Neural cell (in vitro differentiated cells): ENCODE results near the gene APEX1.

ENCODE experiments used
- EP300 ChIP-seq: fragments of 450-650 bp; conservative IDR thresholded peaks from 2 replicates; pipeline ENCODE4 v1.6.1; 2014; ENCODE audit warnings: antibody characterized with exemption, mild to moderate bottlenecking, moderate library complexity; ENCODE audit not compliant: poor library complexity, severe bottlenecking
- EZH2 ChIP-seq: fragments of 200-600, 300-800 bp; shearing (Covaris generic), sonication (generic); IDR thresholded peaks from 2 replicates; pipeline ENCODE4 v1.6.1; 2014; ENCODE audit warnings: antibody characterized with exemption, low read length, borderline replicate concordance, mild to moderate bottlenecking; ENCODE audit not compliant: insufficient read depth, poor library complexity, severe bottlenecking
- MXI1 ChIP-seq: fragments of 450-650 bp; conservative IDR thresholded peaks from 2 replicates; pipeline ENCODE4 v1.6.1; 2014; ENCODE audit warnings: antibody characterized with exemption, mild to moderate bottlenecking; ENCODE audit not compliant: poor library complexity, severe bottlenecking
- POLR2AphosphoS5 ChIP-seq: IDR thresholded peaks from 2 replicates; pipeline ENCODE4 v1.6.1; 2012
- RAD21 ChIP-seq: fragments of 450-650 bp; conservative IDR thresholded peaks from 2 replicates; pipeline ENCODE4 v1.6.1; 2014; ENCODE audit warnings: antibody characterized with exemption, mild to moderate bottlenecking, moderate library complexity
- SMC3 ChIP-seq: fragments of 450-650 bp; conservative IDR thresholded peaks from 2 replicates; pipeline ENCODE4 v1.6.1; 2014; ENCODE audit warnings: antibody characterized with exemption, mild to moderate bottlenecking, moderate library complexity; ENCODE audit not compliant: poor library complexity
- TAF1 ChIP-seq: IDR thresholded peaks from 2 replicates; pipeline ENCODE4 v1.6.1; 2012; ENCODE audit warnings: low read depth
- TF ChIP-seq, protein P1 (sequence below): fragments of 450-650 bp; IDR thresholded peaks from 2 replicates; pipeline ENCODE4 v1.5.1; 2014; ENCODE audit warnings: antibody characterized with exemption, mild to moderate bottlenecking, moderate library complexity; ENCODE audit not compliant: poor library complexity, severe bottlenecking
- TF ChIP-seq, protein P2 (sequence below): IDR thresholded peaks from 2 replicates; pipeline ENCODE4 v1.6.1; 2012; ENCODE audit warnings: borderline replicate concordance

DNA sequence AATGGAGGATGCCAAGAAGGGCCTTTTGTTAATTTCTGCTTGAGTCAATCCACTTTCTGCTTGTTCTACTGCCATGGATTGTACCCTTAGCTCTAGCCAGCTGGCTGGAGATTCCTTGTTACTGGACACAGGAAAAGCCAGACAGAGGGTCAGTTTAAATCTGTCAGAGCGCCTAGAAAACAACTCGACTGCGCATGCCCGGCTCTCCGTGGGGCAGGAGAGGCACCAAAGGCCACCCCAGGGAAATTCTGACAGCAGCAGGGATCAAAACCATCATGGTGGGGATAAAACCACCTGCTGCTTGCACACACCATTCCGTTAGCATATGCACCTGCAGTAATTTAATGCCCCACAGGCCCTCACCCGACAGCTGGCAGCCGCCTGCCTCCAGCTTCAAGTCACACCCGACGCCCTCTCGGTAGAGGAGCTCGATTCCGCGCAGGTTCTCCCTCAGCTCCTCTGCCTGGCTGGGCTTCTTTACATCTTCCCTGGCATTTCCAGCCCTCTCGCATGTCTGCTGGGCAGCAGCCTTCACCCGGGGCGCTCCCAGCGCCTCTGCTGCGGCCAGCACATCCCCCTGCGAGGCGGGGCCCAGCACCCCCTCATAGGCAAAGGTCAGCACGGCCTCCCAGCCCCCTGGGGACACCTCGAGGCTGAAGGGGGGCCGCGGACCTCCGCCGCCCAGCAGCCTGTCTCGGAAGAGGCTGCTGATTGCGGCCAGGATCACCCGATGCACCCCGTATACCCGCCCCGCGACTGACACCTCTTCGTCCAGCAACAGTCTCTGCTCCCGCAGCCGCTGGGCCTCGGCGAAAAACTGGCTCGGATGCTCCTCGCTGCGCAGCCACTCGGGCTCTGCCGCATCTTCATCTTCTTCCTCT, 20.1 kb upstream of the APEX1 start:
- no peak for TF ChIP-seq EZH2
- TF ChIP-seq, protein P1, sequence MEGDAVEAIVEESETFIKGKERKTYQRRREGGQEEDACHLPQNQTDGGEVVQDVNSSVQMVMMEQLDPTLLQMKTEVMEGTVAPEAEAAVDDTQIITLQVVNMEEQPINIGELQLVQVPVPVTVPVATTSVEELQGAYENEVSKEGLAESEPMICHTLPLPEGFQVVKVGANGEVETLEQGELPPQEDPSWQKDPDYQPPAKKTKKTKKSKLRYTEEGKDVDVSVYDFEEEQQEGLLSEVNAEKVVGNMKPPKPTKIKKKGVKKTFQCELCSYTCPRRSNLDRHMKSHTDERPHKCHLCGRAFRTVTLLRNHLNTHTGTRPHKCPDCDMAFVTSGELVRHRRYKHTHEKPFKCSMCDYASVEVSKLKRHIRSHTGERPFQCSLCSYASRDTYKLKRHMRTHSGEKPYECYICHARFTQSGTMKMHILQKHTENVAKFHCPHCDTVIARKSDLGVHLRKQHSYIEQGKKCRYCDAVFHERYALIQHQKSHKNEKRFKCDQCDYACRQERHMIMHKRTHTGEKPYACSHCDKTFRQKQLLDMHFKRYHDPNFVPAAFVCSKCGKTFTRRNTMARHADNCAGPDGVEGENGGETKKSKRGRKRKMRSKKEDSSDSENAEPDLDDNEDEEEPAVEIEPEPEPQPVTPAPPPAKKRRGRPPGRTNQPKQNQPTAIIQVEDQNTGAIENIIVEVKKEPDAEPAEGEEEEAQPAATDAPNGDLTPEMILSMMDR: no peak
- TF ChIP-seq POLR2AphosphoS5: no peak
- no peak for TF ChIP-seq MXI1
- TF ChIP-seq, protein P2, sequence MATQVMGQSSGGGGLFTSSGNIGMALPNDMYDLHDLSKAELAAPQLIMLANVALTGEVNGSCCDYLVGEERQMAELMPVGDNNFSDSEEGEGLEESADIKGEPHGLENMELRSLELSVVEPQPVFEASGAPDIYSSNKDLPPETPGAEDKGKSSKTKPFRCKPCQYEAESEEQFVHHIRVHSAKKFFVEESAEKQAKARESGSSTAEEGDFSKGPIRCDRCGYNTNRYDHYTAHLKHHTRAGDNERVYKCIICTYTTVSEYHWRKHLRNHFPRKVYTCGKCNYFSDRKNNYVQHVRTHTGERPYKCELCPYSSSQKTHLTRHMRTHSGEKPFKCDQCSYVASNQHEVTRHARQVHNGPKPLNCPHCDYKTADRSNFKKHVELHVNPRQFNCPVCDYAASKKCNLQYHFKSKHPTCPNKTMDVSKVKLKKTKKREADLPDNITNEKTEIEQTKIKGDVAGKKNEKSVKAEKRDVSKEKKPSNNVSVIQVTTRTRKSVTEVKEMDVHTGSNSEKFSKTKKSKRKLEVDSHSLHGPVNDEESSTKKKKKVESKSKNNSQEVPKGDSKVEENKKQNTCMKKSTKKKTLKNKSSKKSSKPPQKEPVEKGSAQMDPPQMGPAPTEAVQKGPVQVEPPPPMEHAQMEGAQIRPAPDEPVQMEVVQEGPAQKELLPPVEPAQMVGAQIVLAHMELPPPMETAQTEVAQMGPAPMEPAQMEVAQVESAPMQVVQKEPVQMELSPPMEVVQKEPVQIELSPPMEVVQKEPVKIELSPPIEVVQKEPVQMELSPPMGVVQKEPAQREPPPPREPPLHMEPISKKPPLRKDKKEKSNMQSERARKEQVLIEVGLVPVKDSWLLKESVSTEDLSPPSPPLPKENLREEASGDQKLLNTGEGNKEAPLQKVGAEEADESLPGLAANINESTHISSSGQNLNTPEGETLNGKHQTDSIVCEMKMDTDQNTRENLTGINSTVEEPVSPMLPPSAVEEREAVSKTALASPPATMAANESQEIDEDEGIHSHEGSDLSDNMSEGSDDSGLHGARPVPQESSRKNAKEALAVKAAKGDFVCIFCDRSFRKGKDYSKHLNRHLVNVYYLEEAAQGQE: no peak
- no peak for TF ChIP-seq EP300
- no peak for TF ChIP-seq TAF1
- no peak for TF ChIP-seq RAD21
- TF ChIP-seq SMC3: no peak
